ENCODE results near the gene RFC1.
"Not testable (repeated sequence)": the region's sequence is repeated elsewhere in the genome, so short reads cannot be mapped to it uniquely, and the experiment has no call there.

The RFC1 gene

DNA sequence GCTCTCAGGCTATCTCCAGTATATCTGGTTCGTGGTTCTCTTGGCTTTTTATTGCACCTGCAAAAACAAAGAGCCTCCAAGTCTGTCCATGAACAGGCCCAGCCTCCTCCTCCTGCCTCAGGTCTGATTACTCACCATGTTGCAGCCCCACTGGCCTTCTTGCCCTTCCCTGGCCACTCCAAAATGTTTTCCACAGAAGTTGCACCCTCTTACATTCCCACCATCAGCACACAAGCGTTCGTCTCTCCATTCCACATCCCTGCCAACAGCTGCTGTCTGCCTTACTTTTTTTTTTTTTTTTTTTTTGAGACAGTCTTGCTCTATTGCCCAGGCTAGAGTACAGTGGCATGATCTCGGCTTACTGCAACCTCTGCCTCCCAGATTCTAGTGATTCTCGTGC is 86.7 kb downstream of the RFC1 start:
- TF ChIP-seq CTCF (conservative IDR thresholded peaks at IDR 0.05; ENCODE audit: low read depth, low read length), result no peak
- no peaks in the 10 kb centered on the region for H4K20me1 ChIP-seq (ENCODE audit: insufficient read depth)
- no peaks in the 10 kb centered on the region for H3K79me2 ChIP-seq (ENCODE audit: insufficient read depth, low read depth)

DNA sequence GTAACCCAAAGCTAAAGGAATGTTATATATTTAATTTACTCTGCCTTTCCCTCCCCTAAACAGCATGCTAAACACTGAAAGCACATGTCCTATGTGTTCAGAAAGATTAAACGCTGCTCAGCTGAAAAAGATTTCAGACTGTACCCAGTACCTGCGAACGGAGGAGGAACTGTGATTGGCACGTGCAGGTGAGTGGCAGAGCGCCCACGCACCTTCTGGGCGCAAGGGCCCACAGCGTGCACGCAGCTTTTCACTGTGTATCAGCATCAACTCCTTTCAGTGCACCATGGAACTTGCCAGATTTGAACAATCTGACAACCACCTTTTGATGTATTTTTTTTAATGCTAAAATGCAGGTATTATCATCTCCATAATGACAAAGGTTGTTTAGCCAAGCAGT is 87.7 kb downstream of the RFC1 start:
- H3K36me3 ChIP-seq (ENCODE audit: insufficient read depth), result no peaks in the 10 kb centered on the region
- no peaks in the 10 kb centered on the region for H4K20me1 ChIP-seq (ENCODE audit: insufficient read depth)
- H3K9ac ChIP-seq, result no peak overlapping the region
- no peak overlapping the region for H3K4me2 ChIP-seq
- no peak overlapping the region for H2AFZ ChIP-seq (ENCODE audit: low read depth)
- H3K27me3 ChIP-seq (ENCODE audit: insufficient read depth, low read depth), result no peaks in the 10 kb centered on the region
- no peak overlapping the region for H3K27ac ChIP-seq
- TF ChIP-seq CTCF (conservative IDR thresholded peaks at IDR 0.05; ENCODE audit: low read depth, low read length), result no peak
- H3K4me1 ChIP-seq (ENCODE audit: low read depth, poor library complexity, severe bottlenecking), result no peaks in the 10 kb centered on the region
- H3K4me3 ChIP-seq (IDR thresholded peaks at IDR 0.05; ENCODE audit: insufficient read depth, low read depth, low read length), result no peak overlapping the region
- no peaks in the 10 kb centered on the region for H3K79me2 ChIP-seq (ENCODE audit: insufficient read depth, low read depth)

More for the DNA sequence above, 86.7 kb downstream of the RFC1 start:
- no peak overlapping the region for H3K4me3 ChIP-seq (IDR thresholded peaks at IDR 0.05; ENCODE audit: insufficient read depth, low read depth, low read length)
- H3K27ac ChIP-seq, result no peak overlapping the region
- H3K27me3 ChIP-seq (ENCODE audit: insufficient read depth, low read depth), result no peaks in the 10 kb centered on the region
- H3K4me2 ChIP-seq, result no peak overlapping the region
- H2AFZ ChIP-seq (ENCODE audit: low read depth), result no peak overlapping the region
- no peaks in the 10 kb centered on the region for H3K4me1 ChIP-seq (ENCODE audit: low read depth, poor library complexity, severe bottlenecking)
- no peak overlapping the region for H3K9ac ChIP-seq
- H3K36me3 ChIP-seq (ENCODE audit: insufficient read depth), result no peaks in the 10 kb centered on the region

DNA sequence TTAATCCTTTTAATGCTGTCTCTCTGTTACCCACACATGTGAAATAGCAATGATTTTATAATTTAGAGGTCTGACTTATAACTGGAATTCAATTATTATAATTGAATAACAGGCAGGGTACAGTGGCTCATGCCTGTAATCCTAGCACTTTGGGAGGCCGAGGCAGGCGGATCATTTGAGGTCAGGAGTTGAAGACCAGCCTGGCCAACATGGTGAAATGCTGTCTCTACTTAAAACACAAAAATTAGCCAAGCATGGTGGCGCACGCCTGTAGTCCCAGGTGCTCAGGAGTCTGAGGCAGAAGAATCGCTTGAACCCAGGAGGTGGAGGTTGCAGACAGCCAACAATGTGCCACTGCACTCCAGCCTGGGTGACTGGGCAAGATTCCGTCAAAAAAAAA is 88.5 kb downstream of the RFC1 start:
- not testable (repeated sequence) for H3K4me1 ChIP-seq (ENCODE audit: low read depth, poor library complexity, severe bottlenecking); H3K79me2 ChIP-seq (ENCODE audit: insufficient read depth, low read depth); H3K27ac ChIP-seq; H3K36me3 ChIP-seq (ENCODE audit: insufficient read depth); H3K27me3 ChIP-seq (ENCODE audit: insufficient read depth, low read depth); H4K20me1 ChIP-seq (ENCODE audit: insufficient read depth); H2AFZ ChIP-seq (ENCODE audit: low read depth); H3K4me3 ChIP-seq (IDR thresholded peaks at IDR 0.05; ENCODE audit: insufficient read depth, low read depth, low read length); H3K9ac ChIP-seq; H3K4me2 ChIP-seq

DNA sequence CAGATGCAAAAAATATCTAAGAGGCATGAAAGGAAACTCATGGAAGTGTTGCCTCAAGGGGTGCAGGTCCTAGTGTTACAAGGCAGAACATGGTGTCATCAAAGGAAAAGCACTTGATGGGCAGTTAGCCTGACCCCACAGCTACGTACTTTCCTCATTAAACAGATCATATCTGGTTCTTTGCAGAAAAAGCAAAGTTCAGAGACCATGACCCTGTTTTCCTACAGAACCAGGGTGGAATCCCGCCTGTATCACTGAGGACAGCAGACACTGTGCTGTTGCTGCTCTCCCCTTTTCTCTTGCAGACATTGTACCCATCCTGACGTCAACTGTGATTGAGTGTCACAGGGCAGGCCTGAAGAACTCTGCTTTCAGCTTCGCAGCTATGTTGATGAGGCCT is 91.7 kb downstream of the RFC1 start:
- Histone ChIP-seq H3K27ac (no peak overlapping the region), H3K36me3 (ENCODE audit: insufficient read depth) (no peaks in the 10 kb centered on the region), H3K79me2 (ENCODE audit: insufficient read depth, low read depth) (no peaks in the 10 kb centered on the region), H3K27me3 (ENCODE audit: insufficient read depth, low read depth) (no peaks in the 10 kb centered on the region), H4K20me1 (ENCODE audit: insufficient read depth) (no peaks in the 10 kb centered on the region), H3K4me2 (no peak overlapping the region), H3K4me3 (IDR thresholded peaks at IDR 0.05; ENCODE audit: insufficient read depth, low read depth, low read length) (no peak overlapping the region), H3K4me1 (ENCODE audit: low read depth, poor library complexity, severe bottlenecking) (no peaks in the 10 kb centered on the region), H2AFZ (ENCODE audit: low read depth) (no peak overlapping the region), H3K9ac (no peak overlapping the region)
- TF ChIP-seq CTCF (conservative IDR thresholded peaks at IDR 0.05; ENCODE audit: low read depth, low read length), result no peak

DNA sequence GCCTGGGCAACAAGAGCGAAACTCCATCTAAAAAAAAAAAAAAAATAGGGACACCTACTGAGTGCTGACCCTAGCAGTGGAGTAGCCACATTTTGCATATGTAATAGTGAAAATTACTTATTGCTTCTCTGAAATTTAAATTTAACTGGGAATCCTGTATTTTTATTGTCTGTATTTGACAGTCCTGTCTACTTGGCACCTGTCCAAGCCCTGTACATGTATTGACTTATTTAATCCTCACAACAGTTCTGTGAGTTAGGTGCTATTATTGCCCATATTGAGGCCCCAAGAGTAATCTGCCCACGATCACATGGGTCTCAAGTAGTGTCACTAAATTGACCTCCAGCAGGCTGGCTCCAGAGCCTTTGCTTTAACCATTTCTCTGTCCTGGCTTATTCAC is 102.3 kb downstream of the RFC1 start:
- Histone ChIP-seq H3K27ac (no peak overlapping the region), H3K79me2 (ENCODE audit: insufficient read depth, low read depth) (no peaks in the 10 kb centered on the region), H2AFZ (ENCODE audit: low read depth) (no peak overlapping the region), H3K4me1 (ENCODE audit: low read depth, poor library complexity, severe bottlenecking) (no peaks in the 10 kb centered on the region), H3K27me3 (ENCODE audit: insufficient read depth, low read depth) (no peaks in the 10 kb centered on the region), H3K4me2 (no peak overlapping the region), H4K20me1 (ENCODE audit: insufficient read depth) (no peaks in the 10 kb centered on the region), H3K9ac (no peak overlapping the region), H3K36me3 (ENCODE audit: insufficient read depth) (no peaks in the 10 kb centered on the region), H3K4me3 (IDR thresholded peaks at IDR 0.05; ENCODE audit: insufficient read depth, low read depth, low read length) (no peak overlapping the region)
- TF ChIP-seq CTCF (conservative IDR thresholded peaks at IDR 0.05; ENCODE audit: low read depth, low read length), result no peak
